CD14-positive monocyte (primary cell): Measurements from ENCODE around the gene SP100. TPM values are rescaled to one million over a fixed set of nuclear protein-coding genes. Genes with fewer than 3 reads are reported as not detected.

Experiments
- DNase-seq, 3 donors: peaks; one replicate each; pipeline ENCODE4 v3.0.0-alpha.2; 2011 to 2022
- H2AFZ ChIP-seq: 2 replicates; pipeline ENCODE4 v1.6.0; 2012; ENCODE audit warnings: mild to moderate bottlenecking, low read depth, low read length, inconsistent platforms; ENCODE audit not compliant: insufficient read depth, poor library complexity, severe bottlenecking
- H3K27ac ChIP-seq, 2 donors: 1 replicate in 1 of 2; 2 replicates in 1 of 2; pipeline ENCODE4 v1.5.1; 2012 to 2013; ENCODE audit warnings: low read length in 2 of 2, control low read depth in 1 of 2, inconsistent platforms in 1 of 2, low read depth in 1 of 2, mild to moderate bottlenecking in 1 of 2
- H3K27me3 ChIP-seq, 2 donors: one replicate each; pipeline versions ENCODE4 v1.6.0 to v1.6.1; 2011 to 2013; ENCODE audit warnings: low read length in 2 of 2; ENCODE audit not compliant: control insufficient read depth in 2 of 2, insufficient read depth in 2 of 2
- H3K36me3 ChIP-seq, 2 donors: replicated peaks in 1 of 2; 1 replicate in 1 of 2; 2 replicates in 1 of 2; pipeline versions ENCODE4 v1.5.1 to v1.6.1; 2012 to 2013; ENCODE audit warnings: low read length in 2 of 2, control low read depth in 1 of 2, inconsistent platforms in 1 of 2, mild to moderate bottlenecking in 1 of 2; ENCODE audit not compliant: insufficient read depth in 2 of 2, control insufficient read depth in 1 of 2
- H3K4me1 ChIP-seq, 2 donors: 1 replicate in 1 of 2; 2 replicates in 1 of 2; pipeline versions ENCODE4 v1.5.1 to v1.6.1; 2012 to 2013; ENCODE audit warnings: low read length in 2 of 2, control low read depth in 1 of 2, inconsistent platforms in 1 of 2, mild to moderate bottlenecking in 1 of 2, moderate library complexity in 1 of 2; ENCODE audit not compliant: insufficient read depth in 2 of 2, control insufficient read depth in 1 of 2
- H3K4me2 ChIP-seq: replicated peaks from 2 replicates; pipeline ENCODE3; 2012; ENCODE audit warnings: low read length, moderate library complexity, mild to moderate bottlenecking; ENCODE audit not compliant: poor library complexity, severe bottlenecking; ENCODE audit errors: extremely low read depth
- H3K4me3 ChIP-seq, 3 experiments: fragments of 200-600 bp in 1 of 3; sonication (generic) in 1 of 3; replicated peaks in 1 of 3; 1 replicate in 2 of 3; 2 replicates in 1 of 3; pipeline ENCODE4 v1.5.1; 2011 to 2013; ENCODE audit warnings: low read length in 3 of 3, mild to moderate bottlenecking in 3 of 3, control low read depth in 2 of 3, low read depth in 2 of 3, inconsistent platforms in 1 of 3, moderate library complexity in 1 of 3
- H3K79me2 ChIP-seq: 2 replicates; pipeline ENCODE4 v1.6.0; 2012; ENCODE audit warnings: mild to moderate bottlenecking, control low read depth, inconsistent platforms, low read length, moderate library complexity; ENCODE audit not compliant: insufficient read depth
- H3K9ac ChIP-seq: 2 replicates; pipeline ENCODE4 v1.6.0; 2017; ENCODE audit warnings: low read length, mild to moderate bottlenecking; ENCODE audit not compliant: insufficient read depth, poor library complexity, severe bottlenecking
- H3K9me3 ChIP-seq, 2 donors: replicated peaks in 1 of 2; 1 replicate in 1 of 2; 2 replicates in 1 of 2; pipeline versions ENCODE4 v1.5.1 to v1.6.1; 2012 to 2013; ENCODE audit warnings: low read length in 2 of 2, control low read depth in 1 of 2; ENCODE audit not compliant: control insufficient read depth in 1 of 2, insufficient read depth in 1 of 2
- H4K20me1 ChIP-seq: 2 replicates; pipeline ENCODE4 v1.6.0; 2012; ENCODE audit warnings: mild to moderate bottlenecking, low read length, control low read depth, moderate library complexity; ENCODE audit not compliant: insufficient read depth
- H3K27ac Mint-ChIP-seq, 7 donors: one replicate each; pipeline ENCODE4 v1.8.0; 2020; ENCODE audit warnings: mild to moderate bottlenecking in 7 of 7, mixed read lengths in 7 of 7, moderate library complexity in 6 of 7, inconsistent platforms in 2 of 7
- H3K27me3 Mint-ChIP-seq, 3 donors: one replicate each; pipeline ENCODE4 v1.8.0; 2021 to 2022; ENCODE audit warnings: low read depth in 3 of 3, mild to moderate bottlenecking in 3 of 3, mixed read lengths in 3 of 3, moderate library complexity in 3 of 3, inconsistent platforms in 1 of 3
- H3K36me3 Mint-ChIP-seq, 2 donors: one replicate each; pipeline ENCODE4 v1.8.0; 2020; ENCODE audit warnings: mixed read lengths in 2 of 2, inconsistent platforms in 1 of 2, mild to moderate bottlenecking in 1 of 2
- H3K4me1 Mint-ChIP-seq: one replicate; pipeline ENCODE4 v1.8.0; 2020; ENCODE audit warnings: mild to moderate bottlenecking, mixed read lengths
- H3K4me3 Mint-ChIP-seq, 2 donors: one replicate each; pipeline ENCODE4 v1.8.0; 2020; ENCODE audit warnings: mild to moderate bottlenecking in 2 of 2, mixed read lengths in 2 of 2, moderate library complexity in 1 of 2
- H3K9me3 Mint-ChIP-seq, 7 donors: one replicate each; pipeline ENCODE4 v1.8.0; 2020 to 2022; ENCODE audit warnings: mixed read lengths in 7 of 7, mild to moderate bottlenecking in 6 of 7, moderate library complexity in 6 of 7, inconsistent platforms in 2 of 7
- CTCF ChIP-seq: fragments of 200-600 bp; IDR thresholded peaks from one replicate; pipeline ENCODE4 v1.8.0; 2022; ENCODE audit warnings: antibody characterized with exemption, mild to moderate bottlenecking
- WGBS: methylation state at CpG from one replicate; pipeline ENCODE4 v1.1.5; 2013; ENCODE audit warnings: missing lambda C conversion rate; ENCODE audit not compliant: insufficient coverage; 5-methylcytosine and 5-hydroxymethylcytosine counted together
- intact Hi-C, 2 donors: fragments of 100-400 bp; cut with micrococcal nuclease; formaldehyde crosslinking; loops; one replicate each; pipeline versions ENCODE4 v1.15.0 to v1.15.1; 2023
- polyA plus RNA-seq, 3 donors: library from polyadenylated mRNA; depleted of rRNA in 1 of 3; unstranded in 2 of 3; stranded (reverse) in 1 of 3; fragments of 300-500 nt in 2 of 3; fragments of >200 nt in 1 of 3; fragmentation: Illumina TruSeq in 2 of 3; gene quantifications; 1 replicate in 2 of 3; 2 replicates in 1 of 3; pipeline ENCODE4 v1.2.3, GENCODE V29; 2012 to 2021

SP100 gene
- polyA plus RNA-seq, 3 donors: 68.1 to 101 (median 97.4) TPM

- H3K9ac ChIP-seq: no peak overlapping the region
- Mint-ChIP-seq H3K27ac (peak overlapping the region; percentile 19 to 90 (median 75)), H3K27me3 (no peaks in the 10 kb centered on the region), H3K36me3 (no peaks in the 10 kb centered on the region), H3K9me3 (peaks cover 0 to 13% (median 2%) of the 10 kb centered on the region in 7 donors), H3K4me3 (peak overlapping the region; percentile 20 to 79), H3K4me1 (peaks cover 18% of the 10 kb centered on the region)
- peaks cover 10 to 12% of the 10 kb centered on the region in 2 donors for H3K4me1 ChIP-seq
- H3K27ac ChIP-seq: peak overlapping the region in 1 of 2 donors; percentile 80
- no peaks in the 10 kb centered on the region for H4K20me1 ChIP-seq
- peak overlapping the region in 2 of 3 experiments; percentile 39 to 67 for H3K4me3 ChIP-seq
- no peaks in the 10 kb centered on the region for H3K79me2 ChIP-seq
- TF ChIP-seq CTCF: no peak
- WGBS: 48% methylated on average over 4 of the region's 11 CpGs
- intact Hi-C loops: no loop called here
- DNase-seq: peak; percentile 60 to 71 (median 70)
- H3K4me2 ChIP-seq: peak overlapping the region; percentile 74
- H2AFZ ChIP-seq: no peak overlapping the region
- H3K36me3 ChIP-seq: no peaks in the 10 kb centered on the region
- peaks cover 0 to 3% of the 10 kb centered on the region in 2 donors for H3K9me3 ChIP-seq
- no peaks in the 10 kb centered on the region for H3K27me3 ChIP-seq
Measured at GRCh38 chr2:230564805-230565779, 149.1 kb downstream of the SP100 start.

GRCh38 chr2:230569298-230569697 lies 153.3 kb downstream of the SP100 start:
- H3K79me2 ChIP-seq: no peaks in the 10 kb centered on the region
- no peak for TF ChIP-seq CTCF
- H3K4me1 ChIP-seq: peaks cover 10 to 12% of the 10 kb centered on the region in 2 donors
- no peaks in the 10 kb centered on the region for H4K20me1 ChIP-seq
- H2AFZ ChIP-seq: no peak overlapping the region
- peaks cover 0 to 1% (median 0%) of the 10 kb centered on the region in 3 donors for H3K27me3 Mint-ChIP-seq
- peaks cover 3 to 17% of the 10 kb centered on the region in 2 donors for H3K9me3 ChIP-seq
- H3K27ac Mint-ChIP-seq: no peak overlapping the region
- H3K36me3 Mint-ChIP-seq: no peaks in the 10 kb centered on the region
- H3K36me3 ChIP-seq: no peaks in the 10 kb centered on the region
- H3K4me3 ChIP-seq: no peak overlapping the region
- peaks cover 8 to 39% (median 22%) of the 10 kb centered on the region in 7 donors for H3K9me3 Mint-ChIP-seq
- H3K4me3 Mint-ChIP-seq: no peak overlapping the region
- H3K9ac ChIP-seq: no peak overlapping the region
- DNase-seq: no peak
- no peak overlapping the region for H3K27ac ChIP-seq
- H3K27me3 ChIP-seq: no peaks in the 10 kb centered on the region
- intact Hi-C loops: no loop called here
- no peak overlapping the region for H3K4me2 ChIP-seq
- H3K4me1 Mint-ChIP-seq: peaks cover 15% of the 10 kb centered on the region
- 80% methylated on average over 1 of the region's 2 CpGs for WGBS
